HK-2 (cell line): Measurements from ENCODE around the gene CYP2E1.
A peak's percentile ranks its signal among the peaks of the same experiment; 100 is the strongest.
"Not testable (repeated sequence)": the region's sequence is repeated elsewhere in the genome, so short reads cannot be mapped to it uniquely, and the experiment has no call there.

Experiments used
- DNase-seq: peaks from one replicate; pipeline ENCODE4 v3.0.0-alpha.2; 2018; ENCODE audit not compliant: unreplicated experiment

Gene CYP2E1

DNA sequence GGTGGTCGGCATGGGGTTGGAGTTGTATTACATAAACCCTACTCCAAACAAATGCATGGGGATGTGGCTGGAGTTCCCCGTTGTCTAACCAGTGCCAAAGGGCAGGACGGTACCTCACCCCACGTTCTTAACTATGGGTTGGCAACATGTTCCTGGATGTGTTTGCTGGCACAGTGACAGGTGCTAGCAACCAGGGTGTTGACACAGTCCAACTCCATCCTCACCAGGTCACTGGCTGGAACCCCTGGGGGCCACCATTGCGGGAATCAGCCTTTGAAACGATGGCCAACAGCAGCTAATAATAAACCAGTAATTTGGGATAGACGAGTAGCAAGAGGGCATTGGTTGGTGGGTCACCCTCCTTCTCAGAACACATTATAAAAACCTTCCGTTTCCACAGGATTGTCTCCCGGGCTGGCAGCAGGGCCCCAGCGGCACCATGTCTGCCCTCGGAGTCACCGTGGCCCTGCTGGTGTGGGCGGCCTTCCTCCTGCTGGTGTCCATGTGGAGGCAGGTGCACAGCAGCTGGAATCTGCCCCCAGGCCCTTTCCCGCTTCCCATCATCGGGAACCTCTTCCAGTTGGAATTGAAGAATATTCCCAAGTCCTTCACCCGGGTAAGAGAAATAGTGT, at the start of gene CYP2E1:
CYP2E1 (plus strand) TSS at position 407 of the 632 bp plus-strand sequence; CDS start at position 440, 33 bp downstream.
- no peak for DNase-seq

DNA sequence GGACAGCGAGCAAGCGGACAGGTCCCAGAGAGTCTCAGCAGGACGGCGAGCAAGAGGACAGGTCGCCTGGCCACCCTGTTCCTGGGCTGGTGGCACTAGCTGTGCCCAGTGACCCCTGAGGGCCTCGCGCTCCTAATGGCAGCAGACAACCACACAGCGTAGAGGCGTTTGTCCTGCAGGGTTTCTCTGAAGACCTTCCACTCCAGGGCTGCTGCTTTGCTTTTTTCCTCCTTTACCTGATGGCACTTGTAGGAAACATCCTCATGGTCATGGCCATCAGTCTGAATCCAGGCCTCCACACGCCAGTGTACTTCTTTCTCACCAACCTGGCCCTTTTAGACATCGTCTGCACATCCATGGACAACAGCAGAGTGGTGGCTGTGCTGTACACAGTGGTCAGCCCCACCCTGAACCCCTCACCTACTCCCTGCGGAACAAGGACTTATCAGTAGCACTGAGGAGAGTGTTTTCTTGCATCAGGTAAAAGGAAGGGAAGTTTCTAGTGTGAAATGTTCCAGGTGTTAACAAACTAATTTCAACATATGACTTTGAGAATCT, 46.0 kb upstream of the CYP2E1 start:
- DNase-seq, result no peak

GRCh38 chr10:133481657-133482056, 45.5 kb upstream of the CYP2E1 start:
- no peak for DNase-seq

DNA sequence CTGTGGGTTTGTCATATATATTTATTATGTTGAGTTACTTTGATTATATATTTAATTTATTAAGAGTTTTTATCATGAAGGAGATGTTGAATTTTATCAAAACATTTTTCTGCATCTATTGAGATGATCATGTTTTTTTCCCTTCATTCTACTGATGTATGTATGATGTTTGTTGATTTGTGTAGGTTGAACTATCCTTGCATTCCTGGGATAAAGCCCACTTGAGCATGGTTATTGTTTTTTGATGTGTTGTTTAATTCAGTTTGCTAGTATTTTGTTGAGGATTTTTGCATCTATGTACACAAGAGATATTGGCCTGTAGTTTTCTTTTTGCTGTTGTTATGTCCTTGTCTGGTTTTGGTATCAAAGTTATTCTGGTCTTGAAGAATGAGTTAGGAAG, 42.3 kb upstream of the CYP2E1 start:
- no peak for DNase-seq

DNA sequence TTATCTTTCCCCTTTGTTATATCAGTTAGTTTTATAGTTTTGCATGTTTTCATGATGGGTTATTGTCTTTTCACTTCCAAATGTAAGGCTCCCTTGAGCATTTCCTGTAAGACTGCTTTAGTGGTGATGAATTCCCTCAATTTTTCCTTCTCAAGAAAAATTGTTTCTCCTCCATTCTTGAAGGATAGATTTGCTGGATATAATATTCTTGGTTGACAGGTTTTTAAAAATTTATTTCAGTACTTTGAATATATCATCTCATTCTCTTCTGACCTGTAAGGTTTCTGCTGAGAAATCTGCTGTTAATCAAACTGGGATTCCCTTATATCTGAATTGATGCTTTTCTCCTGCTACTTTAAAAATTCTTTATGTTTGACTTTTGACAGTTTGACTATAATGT, 40.1 kb upstream of the CYP2E1 start:
- DNase-seq, result no peak

DNA sequence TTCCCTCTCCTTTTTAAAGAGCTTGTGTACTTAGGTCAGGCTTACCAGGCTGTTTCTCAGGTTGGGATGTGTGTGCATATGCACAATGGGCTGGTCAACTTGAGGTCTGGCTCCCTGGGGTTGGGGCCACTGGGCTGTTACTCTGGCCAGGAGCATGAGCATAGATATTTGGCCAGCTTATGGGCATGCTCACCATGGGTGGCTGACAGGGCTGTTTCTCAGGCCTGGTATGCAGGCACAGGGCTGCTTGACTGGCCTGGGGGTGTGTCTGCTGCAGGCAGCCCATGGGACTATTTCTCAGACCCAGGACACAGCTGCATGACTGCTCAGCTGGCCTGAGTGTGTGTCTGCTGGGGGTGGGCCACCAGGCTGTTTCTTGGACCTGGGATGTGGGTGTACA, 38.8 kb upstream of the CYP2E1 start:
- DNase-seq, result no peak

DNA sequence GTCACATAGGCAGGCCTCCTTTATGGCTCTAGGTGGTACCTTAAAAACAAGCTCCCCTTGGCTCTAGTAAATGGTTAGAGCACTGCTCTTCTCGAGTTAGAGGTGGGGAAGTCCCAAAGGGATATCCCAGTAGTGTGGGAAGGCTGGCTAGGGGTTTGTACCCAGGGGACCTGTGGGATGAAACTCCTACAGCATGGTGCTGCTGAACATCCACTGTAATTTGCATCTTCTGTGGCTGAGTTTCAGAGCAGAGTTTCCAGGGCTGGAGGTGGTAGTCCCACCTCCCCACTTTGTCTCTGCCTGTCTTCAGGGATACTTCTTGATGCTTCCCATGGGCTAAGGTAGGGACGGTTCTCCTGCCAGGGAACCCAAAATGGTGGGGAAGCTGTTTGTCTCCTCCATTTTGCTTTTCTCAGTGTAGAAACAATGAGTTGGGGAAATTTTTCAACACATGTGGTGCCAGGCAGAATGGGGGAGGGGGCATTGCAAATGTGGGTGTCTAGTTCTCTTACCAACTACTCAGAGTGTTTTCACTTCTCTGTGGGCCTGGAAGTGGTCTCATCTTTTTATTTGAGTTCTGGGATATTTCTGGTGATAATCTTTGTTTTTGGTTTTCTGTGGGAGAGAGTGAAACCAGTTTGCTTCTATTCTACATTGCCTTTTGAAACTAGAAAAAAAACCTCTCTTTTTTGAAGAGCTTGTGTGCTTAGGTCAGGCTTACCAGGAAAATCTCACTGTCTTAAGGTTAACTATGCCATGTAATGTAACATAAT, 37.2 kb upstream of the CYP2E1 start:
- no peak for DNase-seq

DNA sequence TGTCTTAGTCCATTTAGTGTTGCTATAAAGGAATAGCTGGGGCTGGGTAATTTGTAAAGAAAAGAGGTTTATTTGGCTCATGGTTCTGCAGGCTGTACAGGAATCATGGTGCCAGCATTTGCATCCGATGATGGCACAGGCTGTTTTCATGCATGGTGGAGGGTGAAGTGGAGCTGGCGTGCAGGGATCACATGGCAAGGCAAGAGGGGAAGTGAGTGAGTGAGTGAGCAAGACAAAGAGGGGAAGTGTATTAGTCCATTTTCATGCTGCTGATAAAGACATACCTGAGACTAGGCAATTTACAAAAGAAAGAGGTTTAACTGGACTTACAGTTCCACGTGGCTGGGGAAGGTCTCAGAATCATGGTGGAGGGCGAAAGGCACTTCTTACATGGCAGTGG, 33.6 kb upstream of the CYP2E1 start:
- not testable (repeated sequence) for DNase-seq

- DNase-seq, result not testable (repeated sequence)
Observed at GRCh38 chr10:133497363-133497762, 29.8 kb upstream of the CYP2E1 start.

DNA sequence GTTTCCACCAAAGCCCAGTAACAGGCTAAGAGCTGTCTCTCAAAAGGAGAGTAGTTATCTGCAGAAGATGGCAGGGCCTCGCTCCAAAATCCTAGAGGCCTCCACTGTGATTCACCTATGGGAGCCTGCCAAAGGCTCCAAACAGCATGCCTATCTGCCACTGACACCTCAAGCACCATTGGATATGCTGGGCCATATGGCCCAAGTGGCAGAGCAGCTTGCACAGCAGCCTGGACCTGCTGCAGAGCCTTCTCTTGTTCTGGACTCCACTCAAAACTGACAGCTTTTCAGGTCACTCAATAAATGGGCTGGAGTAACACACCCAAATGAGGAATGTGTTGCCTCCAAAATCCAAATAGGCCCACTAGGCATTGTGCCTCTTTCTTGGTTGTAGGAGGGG, 28.0 kb upstream of the CYP2E1 start:
- not testable (repeated sequence) for DNase-seq

- DNase-seq, result not testable (repeated sequence)
Observed at GRCh38 chr10:133500897-133501296, 26.3 kb upstream of the CYP2E1 start.

DNA sequence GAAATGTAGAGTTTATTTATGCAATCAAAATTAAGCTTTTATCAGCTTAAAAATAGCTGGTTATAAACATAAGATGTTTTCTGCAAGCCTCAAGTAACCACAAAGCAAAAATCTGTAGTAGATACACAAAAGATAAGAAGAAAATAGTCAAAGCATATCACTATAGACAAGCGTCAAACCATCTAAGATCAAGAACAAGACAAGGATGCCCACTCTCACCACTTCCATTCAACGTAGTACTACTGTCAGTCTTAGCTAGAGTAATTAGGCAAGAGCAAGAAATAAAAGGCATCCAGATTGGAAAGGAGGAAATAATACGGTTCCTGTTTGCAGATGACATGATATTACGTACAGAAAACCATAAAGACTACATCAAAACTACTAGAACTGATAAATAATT, 17.5 kb upstream of the CYP2E1 start:
- no peak for DNase-seq

- DNase-seq, result no peak
Observed at GRCh38 chr10:133511408-133511807, 15.8 kb upstream of the CYP2E1 start.

DNA sequence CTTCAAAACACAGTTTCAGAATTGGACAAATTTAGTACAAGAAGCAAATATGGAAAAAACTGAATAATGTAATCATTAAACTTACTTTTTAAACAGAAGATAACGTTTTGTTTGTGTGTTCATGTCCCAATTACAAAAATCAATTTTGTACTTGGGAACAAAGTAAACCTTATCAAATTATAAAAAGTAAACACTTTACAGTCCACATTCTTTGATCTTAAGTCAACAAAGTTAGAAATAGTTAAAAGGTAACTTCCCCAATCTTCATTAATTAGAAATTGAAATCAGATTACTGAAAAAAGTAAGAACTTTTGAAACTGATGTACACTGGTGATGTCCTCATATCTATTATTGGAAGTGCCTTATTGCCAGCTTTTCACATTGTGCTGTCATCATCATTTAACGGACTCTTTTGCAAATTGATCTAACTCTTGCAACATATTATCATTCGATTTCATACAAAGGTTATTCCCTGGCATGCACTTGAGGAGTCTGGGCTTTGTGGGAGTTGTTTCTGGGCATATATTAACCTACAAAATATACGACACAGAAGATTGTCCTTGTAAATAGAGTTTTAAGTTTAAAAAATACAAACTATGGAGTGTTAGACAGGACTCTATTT, 15.1 kb upstream of the CYP2E1 start:
- no peak for DNase-seq

- DNase-seq, result no peak
Observed at GRCh38 chr10:133515471-133515870, 11.7 kb upstream of the CYP2E1 start.

- no peak for DNase-seq
Observed at GRCh38 chr10:133516057-133516456, 11.1 kb upstream of the CYP2E1 start.

- not testable (repeated sequence) for DNase-seq
Observed at GRCh38 chr10:133518517-133518916, 8.6 kb upstream of the CYP2E1 start.

DNA sequence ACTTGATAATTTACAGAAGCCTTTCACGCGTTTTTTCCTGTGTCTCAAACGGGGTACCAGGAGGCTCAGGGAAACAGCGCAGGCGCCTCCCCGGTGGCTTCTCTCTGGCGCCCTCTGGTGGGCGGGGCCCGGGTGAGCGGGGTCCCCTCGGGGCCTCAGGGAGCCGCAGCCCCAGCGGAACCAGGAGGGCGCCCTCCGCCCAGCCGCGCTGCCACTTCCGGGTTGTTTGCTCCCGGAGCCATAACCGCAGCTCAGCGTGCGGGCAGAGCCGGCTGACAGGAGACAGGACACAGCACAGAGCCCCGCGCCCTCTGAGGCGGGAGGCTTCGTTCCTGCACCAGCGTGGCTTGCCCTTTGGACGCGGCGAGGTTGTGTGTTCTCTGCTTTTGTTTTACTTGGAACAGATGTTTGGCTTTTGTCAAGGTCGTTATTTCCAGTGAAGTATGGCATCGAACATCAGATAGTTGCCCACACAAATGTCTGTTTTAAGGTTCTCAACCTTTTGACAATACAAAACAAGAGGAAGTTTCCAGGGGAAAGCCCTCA, 6.9 kb upstream of the CYP2E1 start:
- DNase-seq, result peak; percentile 93

GRCh38 chr10:133523631-133524203, 3.4 kb upstream of the CYP2E1 start:
- no peak for DNase-seq

- DNase-seq, result no peak
Observed at GRCh38 chr10:133525444-133525843, 1.7 kb upstream of the CYP2E1 start.

- no peak for DNase-seq
Observed at GRCh38 chr10:133527771-133528271, 658 bp downstream of the CYP2E1 start.
